IMR-90 (cell line): Measurements from ENCODE around the gene PLCL1. TPM values are rescaled to one million over a fixed set of nuclear protein-coding genes. Genes with fewer than 3 reads are reported as not detected.

Experiments
- ATAC-seq: fragments of 200-7000 bp; cut with Tn5 transposase; 2 replicates; pipeline ENCODE4 v1.9.1; 2020; ENCODE audit warnings: low read depth, mild to moderate bottlenecking, moderate library complexity
- BruUV-seq: library from RNA; stranded (reverse); fragments of 400-500 nt; replicated peaks from 2 replicates; lab custom pipeline; 2021; lab: Mats Ljungman, UMichigan
- CTCF ChIA-PET: fragments of 300-600 bp; formaldehyde crosslinking; extraction: SDS; loops from one replicate; lab custom pipeline; 2021; ENCODE audit warnings: antibody characterized with exemption; lab: Yijun Ruan, JAX
- POLR2A ChIA-PET: fragments of 300-600 bp; sonication (Branson Sonifier 250); formaldehyde crosslinking; loops from one replicate; lab custom pipeline; 2022; ENCODE audit warnings: antibody characterized with exemption; ENCODE audit not compliant: unreplicated experiment; lab: Charles Lee
- DNase-seq: peaks from one replicate; pipeline ENCODE4 v3.0.0; 2013
- H2AFZ ChIP-seq: replicated peaks from 2 replicates; pipeline ENCODE3; 2013; ENCODE audit warnings: low read length, mild to moderate bottlenecking; ENCODE audit not compliant: poor library complexity
- H2AK5ac ChIP-seq: 2 replicates; pipeline ENCODE4 v1.6.1; 2013; ENCODE audit warnings: low read depth, low read length, inconsistent platforms
- H2AK9ac ChIP-seq: replicated peaks from 2 replicates; pipeline ENCODE3; 2013; ENCODE audit warnings: mild to moderate bottlenecking, low read depth, low read length, moderate library complexity; ENCODE audit not compliant: poor library complexity
- H2BK120ac ChIP-seq: 2 replicates; pipeline ENCODE4 v1.6.1; 2013; ENCODE audit warnings: low read depth, low read length, inconsistent platforms
- H2BK15ac ChIP-seq: 3 replicates; pipeline ENCODE4 v1.6.1; 2013; ENCODE audit warnings: low read depth, low read length, inconsistent platforms
- H2BK20ac ChIP-seq: 2 replicates; pipeline ENCODE4 v1.6.1; 2013; ENCODE audit warnings: low read depth, mild to moderate bottlenecking, inconsistent platforms, low read length, moderate library complexity
- H2BK5ac ChIP-seq: 2 replicates; pipeline ENCODE4 v1.6.1; 2013; ENCODE audit warnings: mild to moderate bottlenecking, low read depth, low read length, inconsistent platforms; ENCODE audit not compliant: poor library complexity, severe bottlenecking
- H3K14ac ChIP-seq: replicated peaks from 2 replicates; pipeline ENCODE4 v1.6.1; 2013; ENCODE audit warnings: low read depth, low read length, inconsistent platforms
- H3K18ac ChIP-seq: 2 replicates; pipeline ENCODE4 v1.6.1; 2013; ENCODE audit warnings: low read depth, low read length, control low read depth
- H3K23ac ChIP-seq: 2 replicates; pipeline ENCODE4 v1.6.1; 2013; ENCODE audit warnings: low read depth, low read length, inconsistent platforms
- H3K27ac ChIP-seq: 2 replicates; pipeline ENCODE4 v1.5.1; 2013; ENCODE audit warnings: mild to moderate bottlenecking, control low read depth, low read length; ENCODE audit not compliant: insufficient read depth
- H3K27me3 ChIP-seq: 2 replicates; pipeline ENCODE4 v1.6.1; 2013; ENCODE audit warnings: low read length; ENCODE audit not compliant: control insufficient read depth, insufficient read depth
- H3K36me3 ChIP-seq: 2 replicates; pipeline ENCODE4 v1.6.1; 2013; ENCODE audit warnings: low read length, mixed read lengths; ENCODE audit not compliant: control insufficient read depth, insufficient read depth
- H3K4ac ChIP-seq: 2 replicates; pipeline ENCODE4 v1.6.1; 2013; ENCODE audit warnings: low read depth, low read length, inconsistent platforms
- H3K4me1 ChIP-seq: 2 replicates; pipeline ENCODE4 v1.6.1; 2013; ENCODE audit warnings: low read length, mixed read lengths; ENCODE audit not compliant: control insufficient read depth, insufficient read depth
- H3K4me2 ChIP-seq: 2 replicates; pipeline ENCODE4 v1.6.1; 2013; ENCODE audit warnings: low read depth, mild to moderate bottlenecking, control low read depth, low read length, moderate library complexity
- H3K4me3 ChIP-seq: 2 replicates; pipeline ENCODE4 v1.5.1; 2013; ENCODE audit warnings: low read depth, mild to moderate bottlenecking, control low read depth, low read length, moderate library complexity; ENCODE audit not compliant: insufficient read depth
- H3K56ac ChIP-seq: 2 replicates; pipeline ENCODE4 v1.6.1; 2013; ENCODE audit warnings: low read length, inconsistent platforms; ENCODE audit not compliant: insufficient read depth; ENCODE audit errors: extremely low read depth
- H3K79me1 ChIP-seq, 2 experiments: 2 replicates each; pipeline ENCODE4 v1.6.1; 2013; ENCODE audit warnings: low read length in 2 of 2, inconsistent platforms in 1 of 2, low read depth in 1 of 2
- H3K9ac ChIP-seq: 2 replicates; pipeline ENCODE4 v1.6.1; 2013; ENCODE audit warnings: low read depth, low read length, control low read depth
- H3K9me1 ChIP-seq: 2 replicates; pipeline ENCODE4 v1.6.1; 2013; ENCODE audit warnings: low read length, inconsistent platforms; ENCODE audit not compliant: insufficient read depth
- H3K9me3 ChIP-seq: 2 replicates; pipeline ENCODE4 v1.6.1; 2013; ENCODE audit warnings: low read length; ENCODE audit not compliant: control insufficient read depth, insufficient read depth
- H4K20me1 ChIP-seq: 2 replicates; pipeline ENCODE4 v1.6.1; 2013; ENCODE audit warnings: low read length, inconsistent platforms; ENCODE audit not compliant: insufficient read depth
- H4K5ac ChIP-seq: 2 replicates; pipeline ENCODE4 v1.6.1; 2013; ENCODE audit warnings: mild to moderate bottlenecking, low read depth, low read length, control low read depth
- H4K8ac ChIP-seq, 2 experiments: 2 replicates each; pipeline ENCODE4 v1.6.1; 2013; ENCODE audit warnings: low read depth in 2 of 2, low read length in 2 of 2, control low read depth in 1 of 2, inconsistent platforms in 1 of 2
- H4K91ac ChIP-seq: 2 replicates; pipeline ENCODE4 v1.6.1; 2013; ENCODE audit warnings: low read depth, low read length, inconsistent platforms; ENCODE audit not compliant: insufficient read depth
- BHLHE40 ChIP-seq: fragments of 150-350 bp; IDR thresholded peaks from 2 replicates; pipeline ENCODE4 v1.6.1; 2016; ENCODE audit warnings: mild to moderate bottlenecking, low read depth, low read length
- CEBPB ChIP-seq: IDR thresholded peaks from 2 replicates; pipeline ENCODE4 v1.6.1; 2012; ENCODE audit warnings: low read depth, low read length, improper control_type of control experiment
- CHD1 ChIP-seq: IDR thresholded peaks from 2 replicates; pipeline ENCODE4 v1.6.1; 2012; ENCODE audit warnings: low read depth, low read length, improper control_type of control experiment
- CTCF ChIP-seq: conservative IDR thresholded peaks from 2 replicates; pipeline ENCODE4 v1.5.1; 2012; ENCODE audit warnings: mild to moderate bottlenecking, low read depth, low read length, improper control_type of control experiment
- FOS ChIP-seq: fragments of 150-350 bp; IDR thresholded peaks from 2 replicates; pipeline ENCODE4 v1.6.1; 2016; ENCODE audit warnings: low read depth, low read length
- MAFK ChIP-seq: IDR thresholded peaks from 2 replicates; pipeline ENCODE4 v1.6.1; 2012; ENCODE audit warnings: low read depth, low read length, improper control_type of control experiment
- NFE2L2 ChIP-seq: fragments of 150-350 bp; IDR thresholded peaks from 2 replicates; pipeline ENCODE4 v1.6.1; 2016; ENCODE audit warnings: low read depth, mild to moderate bottlenecking, low read length
- POLR2A ChIP-seq: IDR thresholded peaks from 2 replicates; pipeline ENCODE4 v1.6.1; 2012; ENCODE audit warnings: mild to moderate bottlenecking, low read depth, low read length
- RAD21 ChIP-seq: IDR thresholded peaks from 2 replicates; pipeline ENCODE4 v1.6.1; 2012; ENCODE audit warnings: low read length, improper control_type of control experiment
- RCOR1 ChIP-seq: IDR thresholded peaks from 2 replicates; pipeline ENCODE4 v1.6.1; 2012; ENCODE audit warnings: mild to moderate bottlenecking, low read length, improper control_type of control experiment; ENCODE audit not compliant: insufficient replicate concordance
- RFX5 ChIP-seq: IDR thresholded peaks from 2 replicates; pipeline ENCODE4 v1.8.0; 2012; ENCODE audit warnings: low read depth, mild to moderate bottlenecking, low read length, moderate library complexity
- SMC3 ChIP-seq: fragments of 150-350 bp; IDR thresholded peaks from 2 replicates; pipeline ENCODE4 v1.6.1; 2016; ENCODE audit warnings: low read depth, mild to moderate bottlenecking, antibody characterized with exemption, low read length, moderate library complexity
- WGBS, 2 experiments: methylation state at CpG; one replicate each; pipeline versions ENCODE4 v1.1.5 to v1.1.7; 2013; ENCODE audit warnings: missing lambda C conversion rate in 2 of 2; ENCODE audit not compliant: insufficient read length in 1 of 2; ENCODE audit errors: extremely low coverage in 2 of 2; 5-methylcytosine and 5-hydroxymethylcytosine counted together
- dilution Hi-C: fragments of 300-500 bp; cut with HindIII; formaldehyde crosslinking; loops from one replicate; pipeline ENCODE4 v1.14.3; 2018; ENCODE audit warnings: low sequenced_read_pairs; ENCODE audit not compliant: unreplicated experiment
- in situ Hi-C: fragments of 300-500 bp; cut with MboI; formaldehyde crosslinking; loops from 3 replicates; pipeline ENCODE4 v1.14.3; 2019; ENCODE audit warnings: low sequenced_read_pairs, inconsistent platforms, mixed read lengths
- intact Hi-C: fragments of 100-400 bp; cut with micrococcal nuclease; formaldehyde crosslinking; loops from 2 replicates; pipeline ENCODE4 v1.10.0; 2022
- polyA plus RNA-seq, 3 experiments: library from polyadenylated mRNA; depleted of rRNA; stranded (reverse); fragments of >200 nt; gene quantifications; 2 replicates each; pipeline ENCODE4 v1.2.3, GENCODE V29; 2012; ENCODE audit warnings: low replicate concordance in 1 of 3
- total RNA-seq: library from RNA; depleted of rRNA; stranded (reverse); fragments of >200 nt; gene quantifications from 2 replicates; pipeline ENCODE4 v1.2.3, GENCODE V29; 2012
- TF ChIP-seq, protein P1 (sequence below): fragments of 150-350 bp; IDR thresholded peaks from 2 replicates; pipeline ENCODE4 v1.6.1; 2016; ENCODE audit warnings: low read depth, mild to moderate bottlenecking, low read length, moderate library complexity, borderline replicate concordance
- TF ChIP-seq, protein P2 (sequence below): fragments of 150-350 bp; IDR thresholded peaks from 2 replicates; pipeline ENCODE4 v1.6.1; 2017; ENCODE audit warnings: mild to moderate bottlenecking, antibody characterized with exemption, low read length, low read depth

PLCL1 gene
- total and polyA plus RNA-seq, 2 of the 4 experiments (the other 2 are of a cell fraction) = 0.14 to 0.18 TPM

DNA sequence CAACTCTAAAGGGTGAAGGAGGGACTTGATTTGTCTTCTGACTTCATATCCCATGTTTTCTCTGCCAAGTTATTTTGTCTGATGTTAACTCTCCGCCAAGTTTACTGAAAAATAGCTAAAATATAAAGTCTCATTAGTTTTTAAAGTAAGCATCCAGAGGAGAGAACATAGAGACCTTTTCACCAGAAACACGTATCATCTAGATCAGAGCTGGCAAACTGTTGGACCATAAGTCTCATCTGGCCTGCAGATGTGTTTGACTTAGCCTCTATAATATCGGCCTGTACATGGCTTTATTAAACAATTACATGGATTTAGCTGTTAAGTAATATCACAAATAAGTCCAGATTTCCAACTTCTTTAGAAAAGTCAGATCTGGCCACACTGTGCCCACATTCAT, 182.6 kb downstream of the PLCL1 start:
- H3K4me3 ChIP-seq = no peak overlapping the region
- H2AK5ac ChIP-seq = no peak overlapping the region
- no peaks in the 10 kb centered on the region for H3K79me1 ChIP-seq
- in situ Hi-C loops = no loop called here
- CTCF ChIA-PET = no interaction called here
- WGBS, 2 experiments = no CpG with 5 or more reads among the region's 3 CpGs
- no peak overlapping the region for H2AK9ac ChIP-seq
- no peaks in the 10 kb centered on the region for H3K36me3 ChIP-seq
- no peaks in the 10 kb centered on the region for H3K9me1 ChIP-seq
- H3K9ac ChIP-seq = no peak overlapping the region
- H3K4ac ChIP-seq = no peak overlapping the region
- H3K18ac ChIP-seq = no peak overlapping the region
- no peaks in the 10 kb centered on the region for H3K9me3 ChIP-seq
- no peaks in the 10 kb centered on the region for H3K27me3 ChIP-seq
- H2BK20ac ChIP-seq = no peak overlapping the region
- dilution Hi-C loops = no loop called here
- ATAC-seq (no peak), DNase-seq (no peak)
- BruUV-seq = no TSS peak
- H4K91ac ChIP-seq = no peak overlapping the region
- no peak overlapping the region for H4K8ac ChIP-seq
- H3K4me1 ChIP-seq = no peaks in the 10 kb centered on the region
- no peak overlapping the region for H3K4me2 ChIP-seq
- no peak overlapping the region for H3K56ac ChIP-seq
- H2BK15ac ChIP-seq = no peak overlapping the region
- H3K14ac ChIP-seq = no peak overlapping the region
- no peak overlapping the region for H2BK120ac ChIP-seq
- H4K5ac ChIP-seq = no peak overlapping the region
- POLR2A ChIA-PET = no interaction called here
- no peaks in the 10 kb centered on the region for H4K20me1 ChIP-seq
- intact Hi-C loops = loop anchor here (2.0 kb wide), 1 partner anchor 182 kb away; the partner anchor contains the start of gene PLCL1
- no peak for TF ChIP-seq CHD1
- TF ChIP-seq CTCF = no peak
- TF ChIP-seq FOS = no peak
- TF ChIP-seq, protein P1, sequence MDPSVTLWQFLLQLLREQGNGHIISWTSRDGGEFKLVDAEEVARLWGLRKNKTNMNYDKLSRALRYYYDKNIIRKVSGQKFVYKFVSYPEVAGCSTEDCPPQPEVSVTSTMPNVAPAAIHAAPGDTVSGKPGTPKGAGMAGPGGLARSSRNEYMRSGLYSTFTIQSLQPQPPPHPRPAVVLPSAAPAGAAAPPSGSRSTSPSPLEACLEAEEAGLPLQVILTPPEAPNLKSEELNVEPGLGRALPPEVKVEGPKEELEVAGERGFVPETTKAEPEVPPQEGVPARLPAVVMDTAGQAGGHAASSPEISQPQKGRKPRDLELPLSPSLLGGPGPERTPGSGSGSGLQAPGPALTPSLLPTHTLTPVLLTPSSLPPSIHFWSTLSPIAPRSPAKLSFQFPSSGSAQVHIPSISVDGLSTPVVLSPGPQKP = no peak
- no peak for TF ChIP-seq SMC3
- TF ChIP-seq, protein P2, sequence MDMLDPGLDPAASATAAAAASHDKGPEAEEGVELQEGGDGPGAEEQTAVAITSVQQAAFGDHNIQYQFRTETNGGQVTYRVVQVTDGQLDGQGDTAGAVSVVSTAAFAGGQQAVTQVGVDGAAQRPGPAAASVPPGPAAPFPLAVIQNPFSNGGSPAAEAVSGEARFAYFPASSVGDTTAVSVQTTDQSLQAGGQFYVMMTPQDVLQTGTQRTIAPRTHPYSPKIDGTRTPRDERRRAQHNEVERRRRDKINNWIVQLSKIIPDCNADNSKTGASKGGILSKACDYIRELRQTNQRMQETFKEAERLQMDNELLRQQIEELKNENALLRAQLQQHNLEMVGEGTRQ = no peak
- no peak for TF ChIP-seq RAD21
- TF ChIP-seq RCOR1 = no peak
- no peak for TF ChIP-seq RFX5
- TF ChIP-seq BHLHE40 = no peak
- no peak for TF ChIP-seq MAFK
- TF ChIP-seq CEBPB = no peak
- no peak for TF ChIP-seq NFE2L2
- no peak for TF ChIP-seq POLR2A
- no peak overlapping the region for H3K23ac ChIP-seq
- H3K27ac ChIP-seq = no peak overlapping the region
- H2BK5ac ChIP-seq = no peak overlapping the region
- no peak overlapping the region for H2AFZ ChIP-seq
